Esophagus squamous epithelium (tissue), 5 donors: ENCODE results near the gene MRPS34. TPM values are rescaled to one million over a fixed set of nuclear protein-coding genes. Genes with fewer than 3 reads are reported as not detected.

Experiments
- DNase-seq: peaks from one replicate; lab custom pipeline; 2025; lab: John Stamatoyannopoulos, UW
- H3K27ac ChIP-seq, 4 donors: fragments of 200-600 bp; sonication (generic); one replicate each; pipeline ENCODE4 v1.5.1; 2016 to 2019; ENCODE audit warnings: mild to moderate bottlenecking in 1 of 4
- H3K27me3 ChIP-seq, 4 donors: fragments of 200-600 bp; sonication (generic); 1 replicate in 3 of 4; 2 replicates in 1 of 4; pipeline versions ENCODE4 v1.5.1 to v1.6.0; 2017 to 2021; ENCODE audit warnings: antibody characterized with exemption in 1 of 4
- H3K36me3 ChIP-seq, 3 donors: fragments of 200-600 bp; sonication (generic); one replicate each; pipeline ENCODE4 v1.5.1; 2016 to 2019
- H3K4me1 ChIP-seq, 3 donors: fragments of 200-600 bp; sonication (generic); one replicate each; pipeline ENCODE4 v1.5.1; 2017 to 2019
- H3K4me3 ChIP-seq, 4 donors: fragments of 200-600 bp; sonication (generic); 1 replicate in 3 of 4; 2 replicates in 1 of 4; pipeline ENCODE4 v1.5.1; 2016 to 2019; ENCODE audit warnings: mild to moderate bottlenecking in 2 of 4, moderate library complexity in 1 of 4
- H3K9me3 ChIP-seq, 3 donors: fragments of 200-600 bp; sonication (generic); one replicate each; pipeline ENCODE4 v1.5.1; 2016 to 2019
- POLR2A ChIP-seq, 4 donors: fragments of 450-650 bp; IDR thresholded peaks; one replicate each; pipeline ENCODE4 v1.6.1; 2017; ENCODE audit warnings: antibody characterized with exemption in 4 of 4, mild to moderate bottlenecking in 4 of 4, moderate library complexity in 3 of 4
- WGBS, 2 donors: methylation state at CpG; one replicate each; pipeline ENCODE4 v1.1.5; 2018; 5-methylcytosine and 5-hydroxymethylcytosine counted together
- intact Hi-C: fragments of 100-400 bp; cut with DNase I; formaldehyde crosslinking; loops from one replicate; pipeline ENCODE4 v1.15.0; 2022
- total RNA-seq, 4 donors: library from RNA; depleted of rRNA; stranded (reverse); fragments of >200 nt; gene quantifications; one replicate each; pipeline ENCODE4 v1.1.0, GENCODE V29; 2016
- TF ChIP-seq, protein P1 (sequence below), 6 experiments: fragments of 450-650 bp in 4 of 6; fragments of 200-600 bp in 2 of 6; sonication (generic) in 2 of 6; IDR thresholded peaks; one replicate each; pipeline ENCODE4 v1.5.1; 2016 to 2019; ENCODE audit warnings: antibody characterized with exemption in 6 of 6, mild to moderate bottlenecking in 4 of 6, moderate library complexity in 4 of 6
- donor health status: DM: yes; HTN: yes; CAD: no.

Gene MRPS34
- total RNA-seq, 4 donors from 2014 or later = 89.5 to 158 (median 114) TPM

DNA sequence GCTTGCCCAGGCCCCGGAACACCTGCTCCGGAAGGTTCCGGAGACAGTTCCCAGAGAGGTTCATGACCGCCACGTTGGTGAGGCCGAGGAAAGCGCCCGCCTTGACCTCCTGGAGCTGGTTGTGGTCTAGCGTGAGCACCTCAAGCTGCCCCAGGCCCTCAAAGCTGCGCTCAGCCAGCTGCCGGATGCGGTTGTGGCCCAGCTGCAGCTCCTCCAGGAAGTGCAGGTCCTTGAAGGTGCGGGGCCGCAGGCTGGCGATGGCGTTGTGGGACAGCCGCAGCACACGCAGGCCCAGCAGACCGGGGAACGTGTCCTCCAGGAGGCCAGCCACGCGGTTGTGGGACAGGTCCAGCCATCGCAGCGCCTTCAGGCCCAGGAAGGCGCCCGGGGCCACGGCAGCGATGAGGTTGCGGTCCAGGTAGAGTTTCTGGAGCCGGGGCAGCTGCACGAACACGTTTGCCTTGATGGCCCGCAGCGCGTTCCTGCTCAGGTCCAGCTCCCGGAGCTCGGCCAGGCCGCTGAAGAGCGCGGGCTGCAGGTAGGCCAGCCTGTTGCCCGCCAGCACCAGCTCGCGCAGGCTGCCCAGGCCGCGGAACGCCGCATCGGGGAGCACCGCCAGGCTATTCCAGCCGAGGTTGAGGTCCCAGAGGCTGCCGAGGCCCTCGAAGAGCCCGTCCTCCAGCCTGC is 18.5 kb upstream of the MRPS34 start:
- Histone ChIP-seq H3K9me3 (no peaks in the 10 kb centered on the region), H3K36me3 (peaks cover 0 to 63% (median 8%) of the 10 kb centered on the region in 3 donors), H3K27ac (no peak overlapping the region), H3K27me3 (no peaks in the 10 kb centered on the region), H3K4me3 (no peak overlapping the region), H3K4me1 (peaks cover 7 to 42% (median 9%) of the 10 kb centered on the region in 3 donors)
- intact Hi-C loops = no loop called here
- TF ChIP-seq POLR2A (IDR thresholded peaks at IDR 0.05) = no peak
- WGBS, 2 donors = 100% methylated on average over 6 of the region's 53 CpGs; no CpG with 5 or more reads in 1 of the 2 donors
- no peak for DNase-seq

DNA sequence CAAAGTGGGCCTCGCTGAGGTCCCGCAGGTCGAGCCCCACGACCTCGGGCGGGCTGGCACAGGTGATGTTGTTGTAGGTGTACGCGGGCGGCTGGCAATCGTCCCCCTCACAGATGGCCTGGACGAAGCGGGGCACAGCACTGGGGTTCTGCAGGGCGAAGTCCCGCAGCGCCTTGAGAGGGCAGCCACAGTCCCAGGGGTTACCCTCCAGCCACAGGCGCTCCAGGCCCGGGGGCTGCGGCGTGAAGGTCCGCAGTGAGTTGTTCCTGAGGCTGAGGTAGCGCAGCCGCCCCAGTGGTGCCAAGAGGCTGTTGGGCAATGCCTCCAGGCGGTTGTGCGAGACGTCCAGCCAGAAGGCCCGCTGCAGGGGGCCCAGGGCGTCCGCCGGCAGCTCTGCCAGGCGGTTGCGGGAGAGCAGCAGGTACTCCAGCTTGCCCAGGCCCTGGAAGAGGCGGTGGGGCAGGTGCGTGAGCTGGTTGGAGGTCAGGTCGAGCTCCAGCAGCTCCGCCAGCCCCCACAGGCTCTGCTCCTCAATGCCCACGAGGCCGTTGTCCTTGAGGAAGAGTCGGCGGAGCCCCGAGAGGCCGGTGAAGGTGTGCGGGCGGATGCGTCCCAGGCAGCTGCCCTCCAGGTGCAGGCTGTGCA is 17.8 kb upstream of the MRPS34 start:
- Histone ChIP-seq H3K27ac (no peak overlapping the region), H3K9me3 (no peaks in the 10 kb centered on the region), H3K36me3 (peaks cover 0 to 69% (median 8%) of the 10 kb centered on the region in 3 donors), H3K4me1 (peaks cover 7 to 49% (median 9%) of the 10 kb centered on the region in 3 donors), H3K4me3 (no peak overlapping the region), H3K27me3 (no peaks in the 10 kb centered on the region)
- 93% methylated on average over 10 of the region's 44 CpGs; no CpG with 5 or more reads in 1 of the 2 donors for WGBS, 2 donors
- intact Hi-C loops = no loop called here
- no peak for TF ChIP-seq POLR2A (IDR thresholded peaks at IDR 0.05)
- TF ChIP-seq, protein P1, sequence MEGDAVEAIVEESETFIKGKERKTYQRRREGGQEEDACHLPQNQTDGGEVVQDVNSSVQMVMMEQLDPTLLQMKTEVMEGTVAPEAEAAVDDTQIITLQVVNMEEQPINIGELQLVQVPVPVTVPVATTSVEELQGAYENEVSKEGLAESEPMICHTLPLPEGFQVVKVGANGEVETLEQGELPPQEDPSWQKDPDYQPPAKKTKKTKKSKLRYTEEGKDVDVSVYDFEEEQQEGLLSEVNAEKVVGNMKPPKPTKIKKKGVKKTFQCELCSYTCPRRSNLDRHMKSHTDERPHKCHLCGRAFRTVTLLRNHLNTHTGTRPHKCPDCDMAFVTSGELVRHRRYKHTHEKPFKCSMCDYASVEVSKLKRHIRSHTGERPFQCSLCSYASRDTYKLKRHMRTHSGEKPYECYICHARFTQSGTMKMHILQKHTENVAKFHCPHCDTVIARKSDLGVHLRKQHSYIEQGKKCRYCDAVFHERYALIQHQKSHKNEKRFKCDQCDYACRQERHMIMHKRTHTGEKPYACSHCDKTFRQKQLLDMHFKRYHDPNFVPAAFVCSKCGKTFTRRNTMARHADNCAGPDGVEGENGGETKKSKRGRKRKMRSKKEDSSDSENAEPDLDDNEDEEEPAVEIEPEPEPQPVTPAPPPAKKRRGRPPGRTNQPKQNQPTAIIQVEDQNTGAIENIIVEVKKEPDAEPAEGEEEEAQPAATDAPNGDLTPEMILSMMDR (IDR thresholded peaks at IDR 0.05) = no peak
- DNase-seq = no peak

DNA sequence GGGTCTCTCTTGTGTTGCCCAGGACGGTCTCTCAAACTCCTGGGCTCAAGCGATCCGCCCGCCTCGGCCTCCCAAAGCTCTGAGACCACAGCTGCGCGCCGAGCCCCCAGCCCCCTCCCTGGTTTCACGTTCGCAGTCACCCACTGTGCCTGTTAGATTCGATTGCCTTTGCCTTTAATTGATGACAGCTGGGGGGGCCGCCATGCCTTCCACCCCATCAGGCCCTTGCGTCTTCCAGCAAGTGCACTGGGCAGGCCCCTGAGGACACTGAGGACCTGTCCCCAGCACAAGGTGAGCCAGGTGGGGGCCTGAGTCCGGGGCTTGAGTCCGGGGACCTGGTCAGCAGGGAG is 17.3 kb upstream of the MRPS34 start:
- TF ChIP-seq POLR2A (IDR thresholded peaks at IDR 0.05) = no peak
- TF ChIP-seq, protein P1 (IDR thresholded peaks at IDR 0.05) = no peak
- DNase-seq = no peak
- H3K36me3 ChIP-seq = peaks cover 0 to 74% (median 8%) of the 10 kb centered on the region in 3 donors
- WGBS, 2 donors = 100% methylated on average over 3 of the region's 15 CpGs; no CpG with 5 or more reads in 1 of the 2 donors
- H3K4me1 ChIP-seq = peaks cover 7 to 54% (median 10%) of the 10 kb centered on the region in 3 donors
- intact Hi-C loops = no loop called here
- H3K27ac ChIP-seq = no peak overlapping the region
- no peaks in the 10 kb centered on the region for H3K9me3 ChIP-seq
- no peaks in the 10 kb centered on the region for H3K27me3 ChIP-seq
- no peak overlapping the region for H3K4me3 ChIP-seq

DNA sequence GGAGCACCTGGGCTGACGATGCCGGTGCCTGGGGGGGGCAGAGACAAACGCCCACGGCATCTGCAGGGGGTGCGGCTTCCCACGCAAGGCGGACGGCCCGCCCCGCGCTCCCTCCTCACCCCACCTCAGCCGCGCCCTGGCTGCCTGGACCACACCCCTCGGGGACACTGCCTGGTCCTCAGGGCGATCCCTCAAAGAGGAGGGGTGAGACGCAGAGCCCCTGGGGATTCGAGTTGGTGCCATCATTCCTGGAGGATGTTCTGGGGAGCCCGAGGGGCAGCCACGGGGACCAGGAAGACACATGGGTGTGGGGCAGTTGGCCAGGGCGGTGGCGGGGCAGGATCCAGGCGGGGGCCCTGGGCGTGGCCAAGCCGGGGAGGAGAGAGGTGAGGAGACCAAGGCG is 16.7 kb upstream of the MRPS34 start:
- DNase-seq = no peak
- TF ChIP-seq POLR2A (IDR thresholded peaks at IDR 0.05) = no peak
- TF ChIP-seq, protein P1 (IDR thresholded peaks at IDR 0.05) = no peak
- Histone ChIP-seq H3K27me3 (no peaks in the 10 kb centered on the region), H3K4me1 (peaks cover 8 to 59% (median 16%) of the 10 kb centered on the region in 3 donors), H3K9me3 (no peaks in the 10 kb centered on the region), H3K4me3 (no peak overlapping the region), H3K27ac (peak overlapping the region in 1 of 4 donors; percentile 55), H3K36me3 (peaks cover 0 to 78% (median 8%) of the 10 kb centered on the region in 3 donors)
- intact Hi-C loops = no loop called here
- WGBS, 2 donors = 61 to 89% methylated on average over 3 to 9 of the region's 25 CpGs

DNA sequence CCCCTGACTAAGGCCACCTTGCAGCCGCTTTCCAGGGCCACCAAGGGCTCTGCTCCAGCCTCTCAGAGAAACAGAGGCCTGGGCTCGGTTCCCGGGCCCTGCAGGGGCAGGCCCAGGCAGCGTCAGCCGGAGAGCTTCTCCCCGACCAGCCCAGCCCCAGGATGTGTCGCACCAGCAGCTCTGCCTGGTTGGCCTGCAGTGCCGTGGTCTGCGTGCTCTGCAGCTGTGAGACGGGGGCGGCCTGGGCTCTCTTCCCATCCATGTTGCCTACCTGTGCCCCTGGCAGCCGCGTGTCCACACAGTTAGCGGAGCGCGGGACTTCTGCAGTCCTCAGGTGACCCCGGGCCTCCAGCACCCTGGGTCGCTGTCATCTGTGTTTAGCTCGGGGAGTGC is 15.8 kb upstream of the MRPS34 start:
- DNase-seq = no peak
- H3K27ac ChIP-seq = peak overlapping the region in 2 of 4 donors; percentile 15 to 55

More for the DNA sequence above, 15.8 kb upstream of the MRPS34 start:
- peaks cover 0 to 78% (median 8%) of the 10 kb centered on the region in 3 donors for H3K36me3 ChIP-seq
- WGBS, 2 donors = 60% methylated on average over 2 of the region's 19 CpGs; no CpG with 5 or more reads in 1 of the 2 donors
- H3K4me3 ChIP-seq = no peak overlapping the region
- H3K9me3 ChIP-seq = no peaks in the 10 kb centered on the region
- H3K27me3 ChIP-seq = no peaks in the 10 kb centered on the region
- peaks cover 17 to 62% (median 26%) of the 10 kb centered on the region in 3 donors for H3K4me1 ChIP-seq
- intact Hi-C loops = no loop called here
- no peak for TF ChIP-seq POLR2A (IDR thresholded peaks at IDR 0.05)
- TF ChIP-seq, protein P1 (IDR thresholded peaks at IDR 0.05) = no peak
